Heart left ventricle (tissue), 16 donors: ENCODE data around the gene LDHD. TPM values are rescaled to one million over a fixed set of nuclear protein-coding genes. Genes with fewer than 3 reads are reported as not detected.
A peak's percentile ranks its signal among the peaks of the same experiment; 100 is the strongest.

Source experiments
- ATAC-seq, 4 donors: fragments of 200-7000 bp; cut with Tn5 transposase; one replicate each; pipeline ENCODE4 v1.9.1; 2020 to 2022; ENCODE audit warnings: moderate library complexity in 4 of 4, mild to moderate bottlenecking in 3 of 4, moderate number of reproducible peaks in 1 of 4
- DNase-seq, 5 donors: peaks; one replicate each; pipeline ENCODE4 v3.0.0-alpha.2; 2020
- H3K27ac ChIP-seq, 12 donors: fragments of 200-600 bp; sonication (generic) in 4 of 12; one replicate each; pipeline versions ENCODE4 v1.5.0 to v1.8.0; 2016 to 2022; ENCODE audit warnings: mild to moderate bottlenecking in 2 of 12
- H3K27me3 ChIP-seq, 9 donors: fragments of 200-600 bp; sonication (generic) in 2 of 9; one replicate each; pipeline versions ENCODE4 v1.5.1 to v1.8.0; 2016 to 2022; ENCODE audit warnings: mild to moderate bottlenecking in 3 of 9
- H3K36me3 ChIP-seq, 9 donors: fragments of 200-600 bp; sonication (generic) in 2 of 9; one replicate each; pipeline versions ENCODE4 v1.5.0 to v1.8.0; 2018 to 2022; ENCODE audit warnings: mild to moderate bottlenecking in 2 of 9
- H3K4me1 ChIP-seq, 12 donors: fragments of 200-600 bp; sonication (generic) in 4 of 12; one replicate each; pipeline versions ENCODE4 v1.5.0 to v1.8.0; 2016 to 2022; ENCODE audit warnings: mild to moderate bottlenecking in 3 of 12
- H3K4me3 ChIP-seq, 12 donors: fragments of 200-600 bp; sonication (generic) in 4 of 12; one replicate each; pipeline versions ENCODE4 v1.5.0 to v1.8.0; 2017 to 2022; ENCODE audit warnings: mild to moderate bottlenecking in 9 of 12, moderate library complexity in 4 of 12
- H3K9me3 ChIP-seq, 12 donors: fragments of 200-600 bp; sonication (generic) in 4 of 12; one replicate each; pipeline versions ENCODE4 v1.5.0 to v1.8.0; 2016 to 2022; ENCODE audit warnings: mild to moderate bottlenecking in 1 of 12
- CTCF ChIP-seq, 12 donors: fragments of 200-600 bp; sonication (generic) in 4 of 12; IDR thresholded peaks; one replicate each; pipeline versions ENCODE4 v1.5.0 to v1.8.0; 2018 to 2022; ENCODE audit warnings: antibody characterized with exemption in 12 of 12, mild to moderate bottlenecking in 5 of 12
- POLR2A ChIP-seq, 2 donors: fragments of 450-650 bp; IDR thresholded peaks; one replicate each; pipeline ENCODE4 v1.6.1; 2017; ENCODE audit warnings: antibody characterized with exemption in 2 of 2, mild to moderate bottlenecking in 2 of 2, moderate library complexity in 2 of 2
- WGBS, 4 donors: extraction: QIAGEN DNeasy Blood & Tissue Kit in 2 of 4; methylation state at CpG; one replicate each; pipeline versions ENCODE4 v1.1.5 to v1.1.7; 2013 to 2018; 5-methylcytosine and 5-hydroxymethylcytosine counted together
- intact Hi-C, 10 donors: fragments of 100-400 bp; cut with DNase I; formaldehyde crosslinking; loops; one replicate each; pipeline versions ENCODE4 v1.11.1 to v1.14.2; 2022
- polyA plus RNA-seq, 2 donors: library from polyadenylated mRNA; stranded (reverse); fragments of 200-250 nt; gene quantifications; one replicate each; pipeline ENCODE4 v1.2.3, GENCODE V29; 2013
- total RNA-seq, 9 donors: library from RNA; depleted of rRNA in 2 of 9; stranded (reverse); fragments of >200 nt in 2 of 9; fragmentation: NEBNext Ultra II Directional in 3 of 9; extraction: Animal tissue kit (Norgen Biotek cat#: 25700) in 3 of 9; gene quantifications; one replicate each; pipeline versions ENCODE4 v1.1.0 to v1.2.4, GENCODE V29; 2016 to 2023
- donor health status: ischemic (EF 13 %, LVEDD 7.1; RV severe dilation, severe dysfunction).
- donor health status: healthy with polysubstance abuse.
- donor health status: DM: no; HTN: yes; CAD: no.
- donor health status: DM: no; HTN: no; CAD: no.
- donor health status: ischemic (EF 25% LVEDD 6.9; RV normal size, moderate dysfunction).
- donor health status: ischemic (EF 25% LVEDD 5.7; RV mildly dilated, moderate dysfunction).
- donor health status: healthy.
- donor health status: DM: yes; HTN: yes; CAD: no.
- donor health status: ischemic (EF 35%, LVEDD 5.7; RV mildly dilated, moderate dysfunction).
- donor health status: nonischemic (EF 11% LVEDD 7.7; RV severe dilation, severe dysfunction).
- donor health status: DM: yes; HTN: yes; CAD: no.
- donor health status: PGD.
- donor health status: ischemic (EF 29% LVEDD 5.4; RV normal size, mild dysfunction).
- donor health status: nonischemic (EF 23%, LVEDD 6.1; RV moderate dilation, normal function).

The LDHD gene
- total and polyA plus RNA-seq, 11 donors: 49.0 to 185 (median 90.6) TPM

GRCh38 chr16:75151798-75152197 is 35.2 kb upstream of the LDHD start:
- H3K27ac ChIP-seq: no peak overlapping the region
- no peak overlapping the region for H3K4me3 ChIP-seq
- H3K9me3 ChIP-seq: peaks cover 0 to 32% (median 16%) of the 10 kb centered on the region in 12 donors
- ATAC-seq: no peak
- intact Hi-C loops: no loop called here
- no peaks in the 10 kb centered on the region for H3K27me3 ChIP-seq
- 48 to 73% (median 49%) methylated on average over 2 of the region's 2 CpGs for WGBS, 4 donors
- no peak for TF ChIP-seq POLR2A (IDR thresholded peaks at IDR 0.05)
- no peak for TF ChIP-seq CTCF (IDR thresholded peaks at IDR 0.05)
- peaks cover 0 to 11% (median 5%) of the 10 kb centered on the region in 12 donors for H3K4me1 ChIP-seq
- peaks cover 0 to 47% (median 14%) of the 10 kb centered on the region in 9 donors for H3K36me3 ChIP-seq
- no peak for DNase-seq

- ATAC-seq (peak; percentile 98 to 99 (median 98)), DNase-seq (peak; percentile 96 to 98 (median 96))
- Histone ChIP-seq H3K9me3 (peaks cover 0 to 39% (median 16%) of the 10 kb centered on the region in 12 donors), H3K4me1 (peaks cover 0 to 11% (median 5%) of the 10 kb centered on the region in 12 donors), H3K27me3 (no peaks in the 10 kb centered on the region), H3K4me3 (peak within 1 kb of the TSS; percentile 75 to 100 (median 88)), H3K36me3 (peaks cover 0 to 23% (median 0%) of the 10 kb centered on the region in 9 donors), H3K27ac (peak within 1 kb of the TSS; percentile 83 to 100 (median 98))
- intact Hi-C loops: loop anchor here in 1 of 10 donors (2.0 kb wide), 1 partner anchor 38 kb away; no protein-coding TSS in a partner anchor
- TF ChIP-seq POLR2A (IDR thresholded peaks at IDR 0.05): peak in 1 of 2 donors; percentile 61
- TF ChIP-seq CTCF (IDR thresholded peaks at IDR 0.05): peak in 1 of 12 donors; percentile 21
- WGBS, 4 donors: 0 to 1% (median 0%) methylated on average over 22 to 93 of the region's 93 CpGs
Measured at GRCh38 chr16:75148311-75149195, 32.0 kb upstream of the LDHD start, which contains the start of gene ZFP1. TSS of gene ZFP1 (plus strand) at chr16:75148524. CDS start at chr16:75152952, 4,428 bp downstream.

GRCh38 chr16:75147968-75148310 is 31.4 kb upstream of the LDHD start:
- ATAC-seq: no peak
- peak overlapping the region in 11 of 12 donors; percentile 75 to 100 (median 86) for H3K4me3 ChIP-seq
- no peak for TF ChIP-seq CTCF (IDR thresholded peaks at IDR 0.05)
- TF ChIP-seq POLR2A (IDR thresholded peaks at IDR 0.05): no peak
- 57 to 60% (median 58%) methylated on average over 3 of the region's 3 CpGs for WGBS, 4 donors
- H3K27ac ChIP-seq: peak overlapping the region in 8 of 12 donors; percentile 93 to 100 (median 98)
- peaks cover 0 to 16% (median 0%) of the 10 kb centered on the region in 9 donors for H3K36me3 ChIP-seq
- no peak for DNase-seq
- no peaks in the 10 kb centered on the region for H3K27me3 ChIP-seq
- H3K4me1 ChIP-seq: peaks cover 0 to 11% (median 5%) of the 10 kb centered on the region in 12 donors
- H3K9me3 ChIP-seq: peaks cover 0 to 35% (median 16%) of the 10 kb centered on the region in 12 donors
- intact Hi-C loops: loop anchor here in 1 of 10 donors (2.0 kb wide), 1 partner anchor 37 kb away; no protein-coding TSS in a partner anchor

GRCh38 chr16:75143941-75144340 is 27.4 kb upstream of the LDHD start:
- Histone ChIP-seq H3K4me1 (peaks cover 0 to 5% (median 0%) of the 10 kb centered on the region in 12 donors), H3K27ac (no peak overlapping the region), H3K4me3 (no peak overlapping the region), H3K36me3 (no peaks in the 10 kb centered on the region), H3K27me3 (no peaks in the 10 kb centered on the region), H3K9me3 (peaks cover 0 to 9% (median 0%) of the 10 kb centered on the region in 12 donors)
- ATAC-seq: no peak
- WGBS, 4 donors: 85 to 88% (median 86%) methylated on average over 6 of the region's 6 CpGs
- no peak for DNase-seq
- TF ChIP-seq POLR2A (IDR thresholded peaks at IDR 0.05) (no peak), CTCF (IDR thresholded peaks at IDR 0.05) (no peak)
- intact Hi-C loops: no loop called here
